OCI-M2 (cell line): ENCODE data around the gene ANTXR2.
"Not testable (repeated sequence)": the region's sequence is repeated elsewhere in the genome, so short reads cannot be mapped to it uniquely, and the experiment has no call there.

ENCODE experiments used
- DNase-seq: peaks from one replicate; lab custom pipeline; 2025; ENCODE audit not compliant: unreplicated experiment; lab: John Stamatoyannopoulos, UW

ANTXR2 gene

DNA sequence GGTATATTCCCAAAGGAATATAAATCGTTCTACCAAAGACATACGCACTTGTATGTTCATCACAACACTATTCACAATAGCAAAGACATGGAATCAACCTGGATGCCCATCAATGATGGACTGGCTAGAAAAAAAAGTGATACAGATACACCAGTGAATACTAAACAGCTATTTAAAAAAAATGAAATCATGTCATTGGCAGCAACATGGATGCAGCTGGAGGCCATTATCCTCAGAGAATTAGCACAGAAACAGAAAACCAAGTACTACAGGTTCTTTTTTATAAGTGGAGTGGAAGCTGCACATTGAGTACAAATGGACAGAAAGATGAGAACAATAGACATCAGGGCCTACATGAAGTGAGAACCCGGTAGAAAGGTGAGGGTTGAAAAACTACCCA is 81.4 kb downstream of the ANTXR2 start:
- DNase-seq = no peak

DNA sequence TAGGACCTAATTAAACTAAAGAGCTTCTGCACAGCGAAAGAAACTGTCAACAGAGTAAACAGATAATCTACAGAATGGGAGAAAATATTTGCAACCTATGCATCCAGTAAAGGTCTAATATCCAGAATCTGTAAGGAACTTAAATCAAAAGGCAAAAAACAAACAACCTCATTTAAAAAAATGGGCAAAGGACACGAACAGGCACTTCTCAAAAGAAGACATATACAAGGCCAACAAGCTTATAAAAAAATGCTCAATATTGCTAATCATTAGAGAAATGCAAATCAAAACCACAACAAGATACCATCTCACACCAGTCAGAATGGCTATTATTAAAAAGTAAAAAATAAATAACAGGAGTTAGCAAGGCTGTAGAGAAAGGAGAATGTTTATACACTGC is 81.9 kb downstream of the ANTXR2 start:
- not testable (repeated sequence) for DNase-seq

GRCh38 chr4:79987401-79987800 is 85.6 kb downstream of the ANTXR2 start:
- no peak for DNase-seq

DNA sequence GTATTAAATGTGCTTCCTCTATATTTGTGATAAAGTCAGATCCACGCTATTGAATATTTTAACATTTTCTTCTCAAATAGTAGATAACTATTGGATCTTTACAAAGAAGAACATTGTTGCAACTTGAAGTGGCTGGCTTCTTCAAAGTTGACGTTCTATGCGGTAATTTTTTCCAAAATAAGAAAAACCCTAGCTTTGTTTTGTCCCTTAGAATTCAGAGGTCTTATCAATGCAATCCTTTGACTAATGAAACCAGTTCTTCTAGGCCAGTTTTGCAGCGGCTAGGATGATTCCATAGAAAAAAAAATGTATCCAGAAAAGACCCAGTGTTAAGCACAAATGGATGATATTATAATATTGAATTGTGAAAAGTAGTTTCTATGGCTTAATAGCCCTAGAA is 89.6 kb downstream of the ANTXR2 start:
- no peak for DNase-seq

GRCh38 chr4:79982601-79983322 is 90.3 kb downstream of the ANTXR2 start:
- no peak for DNase-seq

GRCh38 chr4:79980448-79980847 is 92.6 kb downstream of the ANTXR2 start:
- DNase-seq = no peak

DNA sequence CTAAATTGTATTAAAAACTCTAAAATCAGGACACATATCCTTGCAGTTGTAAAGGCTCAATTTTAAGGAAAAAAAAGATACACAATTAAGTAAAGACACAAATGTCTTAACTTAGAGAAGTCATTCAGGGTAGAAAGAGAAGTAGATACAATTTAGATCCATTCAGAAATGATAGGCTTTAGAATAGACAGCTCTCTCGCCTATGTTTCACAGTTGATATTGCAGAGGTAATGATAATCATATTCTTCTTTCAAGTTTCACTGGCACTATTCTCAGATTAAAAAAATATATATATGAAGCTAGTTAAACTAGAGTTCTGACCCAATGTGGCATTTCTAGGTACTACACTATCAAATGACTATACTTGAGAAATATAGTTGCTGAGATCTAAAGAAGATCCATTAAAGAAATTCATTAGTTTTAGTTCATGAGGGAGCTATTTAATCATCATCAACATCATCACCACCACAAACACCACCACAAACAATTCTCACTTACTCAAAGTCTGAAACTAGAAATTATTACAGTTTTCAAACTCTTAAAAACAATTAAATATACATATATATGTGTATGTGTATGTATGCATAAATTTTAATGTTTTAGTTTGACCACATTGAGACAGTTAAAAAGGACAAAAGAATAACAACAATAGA is 93.1 kb downstream of the ANTXR2 start:
- DNase-seq = no peak

GRCh38 chr4:79977131-79977840 is 95.7 kb downstream of the ANTXR2 start:
- no peak for DNase-seq

GRCh38 chr4:79964400-79965211 is 108.4 kb downstream of the ANTXR2 start:
- no peak for DNase-seq

- DNase-seq = no peak
These were observed 109.0 kb downstream of the ANTXR2 start for GRCh38 chr4:79964020-79964399.

- DNase-seq = no peak
These were observed 113.4 kb downstream of the ANTXR2 start for GRCh38 chr4:79959652-79960051.

DNA sequence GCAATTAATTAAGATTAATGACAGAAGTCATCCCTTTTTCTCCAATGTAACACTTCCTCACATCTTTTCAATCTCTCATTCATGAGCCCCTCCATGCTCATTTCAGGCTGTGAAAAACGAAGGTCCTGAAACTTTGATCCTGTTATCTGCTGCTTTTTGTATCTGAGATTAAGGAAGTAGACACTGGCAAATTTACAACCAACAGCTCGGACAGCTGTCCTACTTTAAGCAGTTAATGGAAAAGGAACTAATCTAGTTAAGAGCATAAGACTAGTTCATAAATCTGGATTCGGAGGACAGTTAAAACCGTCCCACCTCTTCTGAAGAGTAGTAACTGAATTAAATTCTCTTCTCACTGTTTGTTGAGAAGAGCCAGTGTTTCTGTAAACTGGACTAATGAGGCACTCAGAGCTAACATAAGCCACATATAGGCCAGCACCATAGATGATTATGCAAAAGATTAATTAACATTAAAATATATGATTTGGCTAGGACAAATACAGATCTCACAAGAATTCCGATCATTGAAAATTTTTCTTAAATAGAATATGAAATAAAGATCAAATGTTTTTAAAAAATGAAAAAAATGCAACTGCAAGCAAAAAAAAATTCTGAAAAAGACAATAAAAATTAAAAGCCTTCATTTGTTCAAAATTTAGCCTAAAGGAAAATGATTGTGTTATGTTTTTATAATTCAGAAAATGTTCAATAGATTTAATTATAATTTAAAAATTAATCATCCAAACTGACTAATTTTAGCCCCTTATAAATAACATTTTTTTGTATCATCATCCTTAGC is 114.4 kb downstream of the ANTXR2 start:
- no peak for DNase-seq

DNA sequence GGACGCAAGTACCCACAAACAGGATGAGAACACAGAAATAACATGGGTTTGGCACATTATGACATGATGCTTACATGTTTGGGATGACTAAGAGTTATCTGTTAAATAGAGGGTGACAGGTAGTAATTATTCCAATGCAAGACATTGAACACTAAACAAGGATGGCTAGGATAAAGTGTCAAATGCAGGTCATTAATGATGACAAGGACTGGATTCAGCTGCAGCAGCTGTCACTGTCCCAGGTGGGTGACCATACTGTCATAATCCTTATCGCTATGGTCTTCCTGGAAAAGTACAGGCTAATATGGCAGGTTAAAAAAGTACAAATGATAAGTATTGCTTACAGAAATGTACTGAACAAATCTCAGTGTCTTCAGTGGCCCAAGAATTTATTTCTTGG is 123.9 kb downstream of the ANTXR2 start:
- no peak for DNase-seq

DNA sequence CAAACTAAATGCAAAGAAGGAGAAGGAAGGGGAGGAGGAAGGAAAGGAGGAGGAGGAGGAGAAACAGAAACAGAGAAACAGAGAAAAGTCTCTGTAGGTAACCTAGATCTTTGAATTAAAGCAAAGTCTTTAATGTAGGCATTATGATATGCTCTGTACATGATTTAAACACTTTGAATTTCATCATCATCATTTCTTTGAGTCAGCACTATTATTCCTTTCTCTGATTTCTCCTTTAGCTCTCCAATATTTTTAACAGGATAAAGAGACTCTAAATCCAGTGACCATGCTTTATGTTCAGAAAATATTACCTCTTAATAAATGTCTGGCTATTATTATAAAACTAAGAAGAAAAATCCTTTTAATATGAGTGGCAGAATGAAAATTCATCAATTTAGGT is 124.3 kb downstream of the ANTXR2 start:
- no peak for DNase-seq

DNA sequence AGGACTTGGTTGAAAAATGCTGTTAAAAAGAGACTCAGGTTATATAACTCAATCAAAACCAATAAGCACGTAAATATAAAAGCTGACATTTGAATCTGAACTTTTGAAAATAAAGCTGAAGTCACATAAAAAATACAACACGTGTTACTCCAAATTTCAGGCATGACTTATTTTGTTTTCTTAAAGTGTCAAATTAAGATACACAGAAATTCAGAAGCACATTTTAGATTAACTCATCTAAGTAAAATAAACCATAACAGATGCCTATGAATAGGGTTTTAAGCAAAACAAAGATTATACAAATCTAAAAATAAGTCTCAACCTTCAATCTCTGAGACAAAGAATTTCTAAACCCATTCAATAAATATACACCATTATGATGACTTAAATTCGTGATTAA is 124.8 kb downstream of the ANTXR2 start:
- DNase-seq = no peak

- DNase-seq = no peak
These were observed 125.6 kb downstream of the ANTXR2 start for GRCh38 chr4:79947386-79947785.

- DNase-seq = no peak
These were observed 137.8 kb downstream of the ANTXR2 start for GRCh38 chr4:79935274-79935673.

- no peak for DNase-seq
These were observed 138.4 kb downstream of the ANTXR2 start for GRCh38 chr4:79934660-79935059.

DNA sequence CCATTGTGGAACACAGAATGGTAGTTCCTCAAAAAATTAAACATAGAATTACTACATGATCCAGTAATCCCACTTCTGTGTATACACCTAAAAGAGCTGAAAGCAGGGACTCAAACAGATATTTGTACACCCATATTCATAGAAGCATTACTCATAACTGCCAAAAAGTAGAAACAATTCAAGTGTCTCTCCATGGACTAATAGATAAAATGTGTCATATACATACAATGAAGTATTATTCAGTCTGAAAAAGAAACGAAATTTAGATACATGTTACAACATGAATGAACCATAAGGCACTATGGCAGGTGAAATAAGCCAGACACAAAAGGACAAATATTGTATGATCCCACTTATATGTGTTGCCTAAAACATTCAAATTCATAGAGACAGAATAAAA is 145.1 kb downstream of the ANTXR2 start:
- DNase-seq = no peak

GRCh38 chr4:79923281-79923680 is 149.7 kb downstream of the ANTXR2 start:
- no peak for DNase-seq

DNA sequence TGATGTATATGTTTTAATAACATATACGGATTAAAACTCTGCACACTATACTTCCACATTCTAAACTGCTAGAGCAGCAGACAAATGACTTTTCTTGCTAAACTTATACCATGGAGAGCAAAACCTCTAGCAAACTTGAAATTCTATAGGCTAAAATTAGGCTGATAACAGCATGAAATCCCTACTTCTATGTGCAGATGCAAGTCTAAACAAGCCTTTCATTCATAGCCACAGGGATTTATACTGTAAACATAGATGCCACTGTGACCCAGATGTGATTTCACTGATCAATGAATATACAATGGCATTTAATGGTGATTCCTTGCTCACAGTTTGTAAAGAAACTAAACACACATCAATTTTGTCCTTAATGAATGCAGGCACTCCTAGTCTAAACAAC is 151.0 kb downstream of the ANTXR2 start:
- no peak for DNase-seq
